ENCODE results near the gene CCDC32.

The CCDC32 gene

GRCh38 chr15:40513609-40514008 lies 51.2 kb downstream of the CCDC32 start:
- no peak for DNase-seq (ENCODE audit: low read depth in 3 of 3, low spot score in 1 of 3)

GRCh38 chr15:40512440-40512839 lies 52.4 kb downstream of the CCDC32 start:
- DNase-seq (ENCODE audit: low read depth in 3 of 3, low spot score in 1 of 3) = no peak

- no peak for DNase-seq (ENCODE audit: low read depth in 3 of 3, low spot score in 1 of 3)
These were observed 53.2 kb downstream of the CCDC32 start for GRCh38 chr15:40511472-40512133.

- no peak for DNase-seq (ENCODE audit: low read depth in 3 of 3, low spot score in 1 of 3)
These were observed 53.8 kb downstream of the CCDC32 start for GRCh38 chr15:40511093-40511471.

- DNase-seq (ENCODE audit: low read depth in 3 of 3, low spot score in 1 of 3) = no peak
These were observed 54.6 kb downstream of the CCDC32 start for GRCh38 chr15:40510201-40510600.

- no peak for DNase-seq (ENCODE audit: low read depth in 3 of 3, low spot score in 1 of 3)
These were observed 56.6 kb downstream of the CCDC32 start for GRCh38 chr15:40508216-40508615.

GRCh38 chr15:40506964-40507571 lies 57.8 kb downstream of the CCDC32 start:
- peak; percentile 18 to 41 (median 39) for DNase-seq (ENCODE audit: low read depth in 3 of 3, low spot score in 1 of 3)
